GM21576 (cell line): ENCODE data around the gene ICE1.
"Not testable (repeated sequence)": the region's sequence is repeated elsewhere in the genome, so short reads cannot be mapped to it uniquely, and the experiment has no call there.

ENCODE experiments used
- ATAC-seq: cut with Tn5 transposase; IDR thresholded peaks from one replicate; pipeline ENCODE4 v1.9.1; 2021; ENCODE audit warnings: mild to moderate bottlenecking, moderate library complexity; ENCODE audit not compliant: unreplicated experiment

ICE1 gene

GRCh38 chr5:5421961-5422818 lies at the start of gene ICE1:
ICE1 (plus strand) TSS chr5:5422677; CDS start chr5:5422916, 239 bp downstream.
- ATAC-seq, result peak; percentile 83

GRCh38 chr5:5372930-5373329 lies 49.5 kb upstream of the ICE1 start:
- ATAC-seq, result no peak

GRCh38 chr5:5373351-5373989 lies 49.0 kb upstream of the ICE1 start:
- no peak for ATAC-seq

- ATAC-seq, result no peak
Observed at GRCh38 chr5:5374009-5374715, 48.3 kb upstream of the ICE1 start.

- no peak for ATAC-seq
Observed at GRCh38 chr5:5377780-5378179, 44.7 kb upstream of the ICE1 start.

- no peak for ATAC-seq
Observed at GRCh38 chr5:5378531-5378930, 43.9 kb upstream of the ICE1 start.

GRCh38 chr5:5380298-5380697 lies 42.2 kb upstream of the ICE1 start:
- no peak for ATAC-seq

- no peak for ATAC-seq
Observed at GRCh38 chr5:5381310-5381913, 41.1 kb upstream of the ICE1 start.

- ATAC-seq, result no peak
Observed at GRCh38 chr5:5383461-5383860, 39.0 kb upstream of the ICE1 start.

GRCh38 chr5:5384660-5385330 lies 37.7 kb upstream of the ICE1 start:
- no peak for ATAC-seq

- no peak for ATAC-seq
Observed at GRCh38 chr5:5385331-5385662, 37.2 kb upstream of the ICE1 start.

- ATAC-seq, result no peak
Observed at GRCh38 chr5:5386329-5386728, 36.1 kb upstream of the ICE1 start.

GRCh38 chr5:5387192-5387591 lies 35.3 kb upstream of the ICE1 start:
- no peak for ATAC-seq

- no peak for ATAC-seq
Observed at GRCh38 chr5:5387777-5388176, 34.7 kb upstream of the ICE1 start.

- not testable (repeated sequence) for ATAC-seq
Observed at GRCh38 chr5:5390121-5390869, 32.2 kb upstream of the ICE1 start.

- not testable (repeated sequence) for ATAC-seq
Observed at GRCh38 chr5:5392504-5392903, 30.0 kb upstream of the ICE1 start.

GRCh38 chr5:5394384-5394986 lies 28.0 kb upstream of the ICE1 start:
- not testable (repeated sequence) for ATAC-seq

GRCh38 chr5:5395093-5395492 lies 27.4 kb upstream of the ICE1 start:
- not testable (repeated sequence) for ATAC-seq

GRCh38 chr5:5398071-5398470 lies 24.4 kb upstream of the ICE1 start:
- ATAC-seq, result no peak

- no peak for ATAC-seq
Observed at GRCh38 chr5:5401095-5401494, 21.4 kb upstream of the ICE1 start.
